Parathyroid adenoma (tissue), 2 donors: ENCODE data around the gene LAMA5.

Experiments used
- H2AFZ ChIP-seq: fragments of 300-600 bp; sonication (generic); one replicate; pipeline ENCODE4 v1.7.0; 2017; ENCODE audit warnings: antibody characterized with exemption, mild to moderate bottlenecking
- H3K27ac ChIP-seq: fragments of 300-600 bp; sonication (generic); one replicate; pipeline ENCODE4 v1.7.0; 2017
- H3K27me3 ChIP-seq: fragments of 300-600 bp; sonication (generic); one replicate; pipeline ENCODE4 v1.7.0; 2017; ENCODE audit warnings: low read length; ENCODE audit not compliant: control insufficient read depth, insufficient read depth
- H3K36me3 ChIP-seq: fragments of 300-600 bp; sonication (generic); one replicate; pipeline ENCODE4 v1.7.0; 2017; ENCODE audit warnings: low read length; ENCODE audit not compliant: control insufficient read depth, insufficient read depth
- H3K4me1 ChIP-seq: fragments of 300-600 bp; sonication (generic); one replicate; pipeline ENCODE4 v1.7.0; 2017; ENCODE audit warnings: control low read depth
- H3K4me2 ChIP-seq: fragments of 300-600 bp; sonication (generic); one replicate; pipeline ENCODE4 v1.7.0; 2017; ENCODE audit warnings: low read length
- H3K4me3 ChIP-seq: fragments of 300-600 bp; sonication (generic); one replicate; pipeline ENCODE4 v1.7.0; 2017; ENCODE audit warnings: low read depth, low read length
- H3K79me2 ChIP-seq: fragments of 300-600 bp; sonication (generic); one replicate; pipeline ENCODE4 v1.7.0; 2017; ENCODE audit warnings: control low read depth
- H3K9ac ChIP-seq: fragments of 300-600 bp; sonication (generic); one replicate; pipeline ENCODE4 v1.7.0; 2017; ENCODE audit warnings: mild to moderate bottlenecking
- H3K9me3 ChIP-seq: fragments of 300-600 bp; sonication (generic); one replicate; pipeline ENCODE4 v1.7.0; 2017; ENCODE audit warnings: low read length; ENCODE audit not compliant: control insufficient read depth
- TF ChIP-seq, protein P1 (sequence below): fragments of 300-600 bp; sonication (generic); IDR thresholded peaks from one replicate; pipeline ENCODE4 v1.7.0; 2017; ENCODE audit warnings: antibody characterized with exemption, mild to moderate bottlenecking
- donor health status: primary hyperparathyroidism.

Gene LAMA5

DNA sequence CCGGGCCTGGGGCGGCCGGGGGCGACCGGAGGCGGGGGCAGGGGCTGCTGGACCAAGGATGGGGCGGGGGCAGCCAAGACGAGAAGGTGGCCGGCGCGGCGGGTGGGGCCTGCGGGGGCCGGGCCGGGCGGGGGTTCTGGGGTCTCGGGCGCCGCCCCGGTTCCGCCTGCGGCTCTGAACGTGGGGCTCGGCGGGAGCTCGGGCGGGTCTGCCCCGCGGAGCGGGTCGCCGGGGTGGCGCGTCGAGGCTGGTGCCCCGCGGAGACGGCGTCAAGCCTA lies 64.1 kb downstream of the LAMA5 start:
- H3K9me3 ChIP-seq, result no peaks in the 10 kb centered on the region
- TF ChIP-seq, protein P1, sequence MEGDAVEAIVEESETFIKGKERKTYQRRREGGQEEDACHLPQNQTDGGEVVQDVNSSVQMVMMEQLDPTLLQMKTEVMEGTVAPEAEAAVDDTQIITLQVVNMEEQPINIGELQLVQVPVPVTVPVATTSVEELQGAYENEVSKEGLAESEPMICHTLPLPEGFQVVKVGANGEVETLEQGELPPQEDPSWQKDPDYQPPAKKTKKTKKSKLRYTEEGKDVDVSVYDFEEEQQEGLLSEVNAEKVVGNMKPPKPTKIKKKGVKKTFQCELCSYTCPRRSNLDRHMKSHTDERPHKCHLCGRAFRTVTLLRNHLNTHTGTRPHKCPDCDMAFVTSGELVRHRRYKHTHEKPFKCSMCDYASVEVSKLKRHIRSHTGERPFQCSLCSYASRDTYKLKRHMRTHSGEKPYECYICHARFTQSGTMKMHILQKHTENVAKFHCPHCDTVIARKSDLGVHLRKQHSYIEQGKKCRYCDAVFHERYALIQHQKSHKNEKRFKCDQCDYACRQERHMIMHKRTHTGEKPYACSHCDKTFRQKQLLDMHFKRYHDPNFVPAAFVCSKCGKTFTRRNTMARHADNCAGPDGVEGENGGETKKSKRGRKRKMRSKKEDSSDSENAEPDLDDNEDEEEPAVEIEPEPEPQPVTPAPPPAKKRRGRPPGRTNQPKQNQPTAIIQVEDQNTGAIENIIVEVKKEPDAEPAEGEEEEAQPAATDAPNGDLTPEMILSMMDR, result no peak
- H3K4me2 ChIP-seq, result peak overlapping the region; percentile 97
- no peaks in the 10 kb centered on the region for H3K36me3 ChIP-seq
- H2AFZ ChIP-seq, result no peak overlapping the region
- no peak overlapping the region for H3K27ac ChIP-seq
- peak overlapping the region; percentile 70 for H3K4me3 ChIP-seq
- H3K79me2 ChIP-seq, result peaks cover 19% of the 10 kb centered on the region
- H3K4me1 ChIP-seq, result peaks cover 11% of the 10 kb centered on the region
- H3K9ac ChIP-seq, result no peak overlapping the region
- no peaks in the 10 kb centered on the region for H3K27me3 ChIP-seq

DNA sequence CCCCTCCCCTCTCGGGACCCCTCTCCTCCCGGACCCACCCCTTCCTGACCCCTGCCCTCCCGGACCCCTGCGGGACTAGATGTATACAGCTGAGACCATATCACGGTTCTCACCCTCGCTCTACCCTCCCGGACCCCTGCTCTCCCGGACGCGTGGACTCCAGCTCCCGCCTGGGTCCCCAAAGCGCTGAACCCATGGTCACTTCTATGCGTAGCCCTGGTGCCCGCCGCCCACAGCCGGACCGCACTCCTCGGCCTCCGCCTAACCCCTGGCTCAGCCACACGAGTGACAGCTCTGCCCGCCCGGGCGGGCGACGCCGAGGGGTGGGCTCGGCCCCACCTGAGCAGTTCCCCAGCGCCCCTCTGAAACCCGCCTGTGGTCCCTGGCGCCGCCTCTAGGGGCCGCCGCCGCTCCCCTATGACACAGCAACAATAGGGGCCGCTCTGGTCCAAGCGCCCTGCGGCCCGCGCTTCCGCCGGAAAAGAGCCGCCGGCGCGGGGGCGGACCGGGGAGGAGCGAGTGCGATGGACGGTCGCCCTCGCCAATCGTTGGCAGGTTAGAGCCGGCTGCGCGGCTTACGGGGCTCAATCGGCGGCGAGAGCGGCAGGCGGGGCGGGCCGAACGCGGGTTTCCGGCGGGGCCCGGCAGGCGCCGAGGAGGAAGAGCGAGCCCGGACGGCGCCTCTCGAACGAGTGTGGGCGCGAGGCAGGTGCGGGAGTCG lies 64.6 kb downstream of the LAMA5 start, which contains the start of gene ADRM1:
Gene ADRM1 (plus strand): TSS at position 657 of the 721 bp plus-strand sequence. CDS start 572 bp downstream, outside the sequence.
- Histone ChIP-seq H3K4me2 (peak within 1 kb of the TSS; percentile 98), H3K79me2 (peaks cover 19% of the 10 kb centered on the region), H3K9me3 (no peaks in the 10 kb centered on the region), H3K27me3 (no peaks in the 10 kb centered on the region), H2AFZ (peak within 1 kb of the TSS; percentile 99), H3K9ac (peak within 1 kb of the TSS; percentile 84), H3K27ac (peak within 1 kb of the TSS; percentile 92), H3K36me3 (no peaks in the 10 kb centered on the region), H3K4me3 (peak within 1 kb of the TSS; percentile 75), H3K4me1 (peaks cover 11% of the 10 kb centered on the region)
- TF ChIP-seq, protein P1, result peak; percentile 100

DNA sequence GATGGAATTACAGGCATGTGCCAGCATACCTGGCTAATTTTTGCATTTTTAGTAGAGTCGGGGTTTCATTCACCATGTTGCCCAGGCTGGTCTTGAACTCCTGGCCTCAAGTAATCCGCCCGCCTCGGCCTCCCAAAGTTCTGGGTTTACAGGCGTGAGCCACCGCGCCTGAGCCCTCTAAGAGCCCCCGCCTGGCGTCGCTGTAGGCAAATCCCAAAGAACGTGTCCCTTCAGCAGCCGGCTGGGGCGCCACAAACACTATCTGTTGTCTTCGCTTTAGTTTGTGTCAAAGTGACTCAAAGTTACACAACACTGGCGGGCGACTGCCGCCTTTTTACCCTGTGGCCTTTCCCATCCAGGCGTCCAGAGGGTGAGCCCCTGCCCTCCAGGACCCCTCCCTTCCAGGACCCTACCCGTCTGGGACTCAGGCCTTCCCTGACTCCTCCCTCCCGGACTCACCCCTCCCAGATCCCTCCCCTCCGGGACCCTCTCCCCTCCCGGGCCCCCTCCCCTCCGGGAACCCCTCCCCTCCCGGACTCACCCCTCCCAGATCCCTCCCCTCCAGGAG lies 65.3 kb downstream of the LAMA5 start:
- TF ChIP-seq, protein P1, result peak; percentile 84
- Histone ChIP-seq H3K27ac (peak overlapping the region; percentile 92), H3K4me2 (peak overlapping the region; percentile 98), H3K4me1 (peaks cover 11% of the 10 kb centered on the region), H3K9ac (no peak overlapping the region), H3K79me2 (peaks cover 19% of the 10 kb centered on the region), H2AFZ (peak overlapping the region; percentile 99), H3K9me3 (no peaks in the 10 kb centered on the region), H3K36me3 (no peaks in the 10 kb centered on the region), H3K27me3 (no peaks in the 10 kb centered on the region), H3K4me3 (peak overlapping the region; percentile 75)

DNA sequence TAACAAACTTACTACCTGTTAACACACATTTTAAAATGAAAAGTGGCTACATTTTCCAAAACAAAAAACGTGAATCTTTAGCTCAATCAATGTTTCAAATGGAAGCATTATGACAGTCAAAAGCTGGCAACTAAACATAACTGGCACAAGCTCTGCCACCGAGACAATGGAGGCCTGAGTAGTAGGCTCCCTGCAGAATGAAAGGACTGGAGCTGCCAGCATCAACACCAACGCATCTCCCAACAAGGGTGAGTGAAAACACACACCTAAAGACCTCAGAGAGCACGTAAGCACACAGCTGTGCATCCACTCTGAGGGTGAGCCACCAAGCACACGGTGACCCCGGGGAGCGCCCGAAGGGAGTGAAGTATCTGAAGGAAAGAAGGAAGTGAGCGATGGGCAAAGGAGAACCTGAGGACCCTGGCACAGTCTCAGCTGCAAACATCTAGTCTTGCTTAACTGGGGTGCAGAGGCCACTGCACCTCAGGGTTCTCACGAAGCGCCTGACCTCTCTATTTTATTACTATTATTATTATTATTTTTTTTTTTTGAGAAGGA lies 65.9 kb downstream of the LAMA5 start:
- TF ChIP-seq, protein P1, result no peak

More for the DNA sequence above, 65.9 kb downstream of the LAMA5 start:
- Histone ChIP-seq H3K9ac (no peak overlapping the region), H3K79me2 (peaks cover 19% of the 10 kb centered on the region), H3K4me2 (no peak overlapping the region), H3K4me3 (no peak overlapping the region), H3K4me1 (peaks cover 11% of the 10 kb centered on the region), H3K36me3 (no peaks in the 10 kb centered on the region), H2AFZ (no peak overlapping the region), H3K27ac (no peak overlapping the region), H3K27me3 (no peaks in the 10 kb centered on the region), H3K9me3 (no peaks in the 10 kb centered on the region)
